GM12878 (cell line): ENCODE data around the gene WSCD1. TPM values are rescaled to one million over a fixed set of nuclear protein-coding genes. Genes with fewer than 3 reads are reported as not detected.

ENCODE experiments used
- ATAC-seq: fragments of 200-7000 bp; cut with Tn5 transposase; 3 replicates; pipeline ENCODE4 v1.9.1; 2020; ENCODE audit warnings: mild to moderate bottlenecking, moderate library complexity
- BruUV-seq: library from RNA; stranded (reverse); fragments of 400-500 nt; replicated peaks from 2 replicates; lab custom pipeline; 2021; lab: Mats Ljungman, UMichigan
- CTCF ChIA-PET: fragments of 300-600 bp; sonication (Branson Sonifier 250); formaldehyde crosslinking; extraction: SDS; loops from one replicate; lab custom pipeline; 2021; ENCODE audit warnings: inconsistent platforms; lab: Yijun Ruan, JAX
- POLR2A ChIA-PET: fragments of 350-600 bp; formaldehyde crosslinking; extraction: SDS; loops from one replicate; lab custom pipeline; 2021; ENCODE audit warnings: inconsistent platforms; lab: Charles Lee
- RAD21 ChIA-PET: fragments of 300-600 bp; sonication (Branson Sonifier 250); formaldehyde crosslinking; loops from one replicate; lab custom pipeline; 2023; ENCODE audit warnings: antibody characterized with exemption; ENCODE audit not compliant: unreplicated experiment; lab: Charles Lee
- SMC1A ChIA-PET: fragments of 300-600 bp; sonication (Branson Sonifier 250); formaldehyde crosslinking; loops from one replicate; lab custom pipeline; 2023; ENCODE audit not compliant: unreplicated experiment, uncharacterized antibody; lab: Charles Lee
- DNase-seq: peaks from one replicate; pipeline ENCODE4 v3.0.0-alpha.2; 2011; ENCODE audit warnings: low read depth, low spot score
- FAIRE-seq: peaks from 3 replicates; lab custom pipeline; 2011; peaks lifted over from hg19 to GRCh38; lab: Jason Lieb, UNC
- H2AFZ ChIP-seq: 2 replicates; pipeline ENCODE4 v1.6.0; 2011; ENCODE audit warnings: low read depth, low read length, control low read depth; ENCODE audit not compliant: control insufficient read depth
- H3K27ac ChIP-seq: 2 replicates; pipeline ENCODE4 v1.5.1; 2011; ENCODE audit warnings: control low read depth; ENCODE audit not compliant: control insufficient read depth, insufficient read depth
- H3K27me3 ChIP-seq, 2 experiments: replicated peaks in 1 of 2; 2 replicates each; pipeline versions ENCODE4 v1.6.0 to v1.6.1; 2011; ENCODE audit warnings: low read length in 1 of 2; ENCODE audit not compliant: control insufficient read depth in 2 of 2, insufficient read depth in 2 of 2
- H3K36me3 ChIP-seq, 2 experiments: 2 replicates each; pipeline ENCODE4 v1.5.1; 2011; ENCODE audit warnings: low read length in 1 of 2; ENCODE audit not compliant: control insufficient read depth in 2 of 2, insufficient read depth in 2 of 2
- H3K4me1 ChIP-seq: 2 replicates; pipeline ENCODE4 v1.6.1; 2011; ENCODE audit warnings: mild to moderate bottlenecking, low read length, moderate library complexity, mixed read lengths; ENCODE audit not compliant: control insufficient read depth, insufficient read depth
- H3K4me2 ChIP-seq: 2 replicates; pipeline ENCODE4 v1.6.0; 2011; ENCODE audit warnings: control low read depth; ENCODE audit not compliant: control insufficient read depth, insufficient read depth
- H3K4me3 ChIP-seq: fragments of 200-600 bp; sonication (generic); 2 replicates; pipeline ENCODE4 v1.5.1; 2016
- H3K79me2 ChIP-seq: 2 replicates; pipeline ENCODE4 v1.6.0; 2011; ENCODE audit warnings: low read length; ENCODE audit not compliant: control insufficient read depth, insufficient read depth
- H3K9ac ChIP-seq: 2 replicates; pipeline ENCODE4 v1.8.0; 2011; ENCODE audit warnings: low read length, control low read depth, mixed read lengths; ENCODE audit not compliant: control insufficient read depth, insufficient read depth
- H3K9me3 ChIP-seq: replicated peaks from 3 replicates; pipeline ENCODE4 v1.5.1; 2011; ENCODE audit warnings: mild to moderate bottlenecking, low read length; ENCODE audit not compliant: control insufficient read depth, insufficient read depth
- H4K20me1 ChIP-seq: 2 replicates; pipeline ENCODE4 v1.6.0; 2011; ENCODE audit not compliant: control insufficient read depth, insufficient read depth
- ASH2L ChIP-seq: fragments of 300-600, 200-600 bp; sonication (generic); IDR thresholded peaks from 2 replicates; pipeline ENCODE4 v1.6.1; 2017; ENCODE audit warnings: low read depth, mild to moderate bottlenecking, borderline replicate concordance
- BCLAF1 ChIP-seq: fragments of 450-650 bp; IDR thresholded peaks from 2 replicates; pipeline ENCODE4 v1.6.1; 2017; ENCODE audit warnings: antibody characterized with exemption, mild to moderate bottlenecking, moderate library complexity
- BMI1 ChIP-seq: fragments of 450-650 bp; IDR thresholded peaks from 2 replicates; pipeline ENCODE4 v1.6.1; 2016; ENCODE audit warnings: mild to moderate bottlenecking, moderate library complexity, borderline replicate concordance
- ELK1 ChIP-seq: IDR thresholded peaks from 2 replicates; pipeline ENCODE4 v1.6.1; 2012; ENCODE audit warnings: low read depth, low read length, improper control_type of control experiment
- MYB ChIP-seq: fragments of 150-350 bp; IDR thresholded peaks from 2 replicates; pipeline ENCODE4 v1.6.1; 2014; ENCODE audit warnings: mild to moderate bottlenecking, low read depth, low read length, borderline replicate concordance
- NKRF ChIP-seq: fragments of 450-650 bp; conservative IDR thresholded peaks from 2 replicates; pipeline ENCODE4 v1.6.1; 2017; ENCODE audit warnings: mild to moderate bottlenecking, moderate library complexity
- RAD51 ChIP-seq: fragments of 450-650 bp; IDR thresholded peaks from 2 replicates; pipeline ENCODE4 v1.6.1; 2016; ENCODE audit warnings: moderate library complexity, mild to moderate bottlenecking, inconsistent platforms
- TCF12 ChIP-seq: IDR thresholded peaks from 2 replicates; pipeline ENCODE4 v1.6.1; 2011; ENCODE audit warnings: low read depth, mild to moderate bottlenecking, low read length
- ZNF207 ChIP-seq: fragments of 450-650 bp; IDR thresholded peaks from 2 replicates; pipeline ENCODE4 v1.6.1; 2014; ENCODE audit warnings: antibody characterized with exemption, mild to moderate bottlenecking, borderline replicate concordance
- WGBS: methylation state at CpG from one replicate; pipeline ENCODE4 v1.1.6; 2016; ENCODE audit warnings: low lambda C conversion rate; ENCODE audit not compliant: insufficient replicate concordance, insufficient coverage; ENCODE audit errors: missing lambda C conversion rate; 5-methylcytosine and 5-hydroxymethylcytosine counted together
- in situ Hi-C: fragments of 300-500 bp; cut with MboI; formaldehyde crosslinking; loops from 9 replicates; pipeline ENCODE4 v1.14.3; 2018; ENCODE audit warnings: mixed read lengths
- intact Hi-C: fragments of 100-400 bp; cut with micrococcal nuclease; formaldehyde crosslinking; loops from one replicate; pipeline ENCODE4 v1.14.2; 2022; ENCODE audit not compliant: unreplicated experiment
- polyA plus RNA-seq, 11 experiments: library from polyadenylated mRNA; depleted of rRNA in 4 of 11; unstranded in 6 of 11; stranded (reverse) in 5 of 11; fragments of >200 nt; fragmentation: Nextera tagmentation in 4 of 11; fragmentation: Illumina TruSeq in 1 of 11; extraction: Ambion mirVana in 4 of 11; extraction: Trizol in 1 of 11; gene quantifications; 1 replicate in 1 of 11; 2 replicates in 10 of 11; pipeline versions ENCODE4 v1.2.1 to v1.2.3, GENCODE V29; 2011 to 2016; ENCODE audit warnings: inconsistent platforms in 2 of 11, missing spikeins in 2 of 11, low read depth in 1 of 11
- total RNA-seq, 4 experiments: library from RNA; depleted of rRNA in 3 of 4; stranded (reverse); fragments of >200 nt in 3 of 4; fragmentation: Illumina TruSeq in 1 of 4; extraction: Trizol in 1 of 4; gene quantifications; 2 replicates each; pipeline versions ENCODE4 v1.2.1 to v1.2.3, GENCODE V29; 2013 to 2021
- TF ChIP-seq, protein P1 (sequence below): fragments of 450-650 bp; IDR thresholded peaks from 2 replicates; pipeline ENCODE4 v1.6.1; 2018; ENCODE audit warnings: mild to moderate bottlenecking, low read depth, moderate library complexity; ENCODE audit not compliant: partially characterized antibody
- TF ChIP-seq, protein P2 (sequence below): fragments of 450-650 bp; IDR thresholded peaks from 2 replicates; pipeline ENCODE4 v1.6.1; 2016; ENCODE audit warnings: mild to moderate bottlenecking

Gene WSCD1
- total and polyA plus RNA-seq, 10 of the 15 experiments (the other 5 are each of a cell fraction or from before 2014, with no cell fraction given) = 0.01 to 0.16 TPM; not detected in 8

GRCh38 chr17:6106212-6106611 lies 36.0 kb downstream of the WSCD1 start:
- no peak for DNase-seq
- in situ Hi-C loops = no loop called here
- no peak for TF ChIP-seq BMI1
- TF ChIP-seq, protein P1, sequence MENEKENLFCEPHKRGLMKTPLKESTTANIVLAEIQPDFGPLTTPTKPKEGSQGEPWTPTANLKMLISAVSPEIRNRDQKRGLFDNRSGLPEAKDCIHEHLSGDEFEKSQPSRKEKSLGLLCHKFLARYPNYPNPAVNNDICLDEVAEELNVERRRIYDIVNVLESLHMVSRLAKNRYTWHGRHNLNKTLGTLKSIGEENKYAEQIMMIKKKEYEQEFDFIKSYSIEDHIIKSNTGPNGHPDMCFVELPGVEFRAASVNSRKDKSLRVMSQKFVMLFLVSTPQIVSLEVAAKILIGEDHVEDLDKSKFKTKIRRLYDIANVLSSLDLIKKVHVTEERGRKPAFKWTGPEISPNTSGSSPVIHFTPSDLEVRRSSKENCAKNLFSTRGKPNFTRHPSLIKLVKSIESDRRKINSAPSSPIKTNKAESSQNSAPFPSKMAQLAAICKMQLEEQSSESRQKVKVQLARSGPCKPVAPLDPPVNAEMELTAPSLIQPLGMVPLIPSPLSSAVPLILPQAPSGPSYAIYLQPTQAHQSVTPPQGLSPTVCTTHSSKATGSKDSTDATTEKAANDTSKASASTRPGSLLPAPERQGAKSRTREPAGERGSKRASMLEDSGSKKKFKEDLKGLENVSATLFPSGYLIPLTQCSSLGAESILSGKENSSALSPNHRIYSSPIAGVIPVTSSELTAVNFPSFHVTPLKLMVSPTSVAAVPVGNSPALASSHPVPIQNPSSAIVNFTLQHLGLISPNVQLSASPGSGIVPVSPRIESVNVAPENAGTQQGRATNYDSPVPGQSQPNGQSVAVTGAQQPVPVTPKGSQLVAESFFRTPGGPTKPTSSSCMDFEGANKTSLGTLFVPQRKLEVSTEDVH = no peak
- TF ChIP-seq ELK1 = no peak
- no peak for TF ChIP-seq BCLAF1
- no peak for TF ChIP-seq ZNF207
- TF ChIP-seq TCF12 = no peak
- TF ChIP-seq, protein P2, sequence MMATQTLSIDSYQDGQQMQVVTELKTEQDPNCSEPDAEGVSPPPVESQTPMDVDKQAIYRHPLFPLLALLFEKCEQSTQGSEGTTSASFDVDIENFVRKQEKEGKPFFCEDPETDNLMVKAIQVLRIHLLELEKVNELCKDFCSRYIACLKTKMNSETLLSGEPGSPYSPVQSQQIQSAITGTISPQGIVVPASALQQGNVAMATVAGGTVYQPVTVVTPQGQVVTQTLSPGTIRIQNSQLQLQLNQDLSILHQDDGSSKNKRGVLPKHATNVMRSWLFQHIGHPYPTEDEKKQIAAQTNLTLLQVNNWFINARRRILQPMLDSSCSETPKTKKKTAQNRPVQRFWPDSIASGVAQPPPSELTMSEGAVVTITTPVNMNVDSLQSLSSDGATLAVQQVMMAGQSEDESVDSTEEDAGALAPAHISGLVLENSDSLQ = no peak
- no peak for TF ChIP-seq NKRF
- TF ChIP-seq RAD51 = no peak
- no peak for TF ChIP-seq ASH2L
- TF ChIP-seq MYB = no peak
- TF ChIP-seq, all 136 proteins: peak for 0
- Histone ChIP-seq H3K27ac (no peak overlapping the region), H3K27me3 (no peaks in the 10 kb centered on the region; a peak in 1 of 4 replicates), H4K20me1 (no peaks in the 10 kb centered on the region), H3K4me1 (peaks cover 14% of the 10 kb centered on the region), H3K36me3 (no peaks in the 10 kb centered on the region), H3K4me3 (no peak overlapping the region), H2AFZ (no peak overlapping the region), H3K79me2 (no peaks in the 10 kb centered on the region), H3K4me2 (no peak overlapping the region), H3K9me3 (no peaks in the 10 kb centered on the region), H3K9ac (no peak overlapping the region)
- no peak for FAIRE-seq
- ChIA-PET SMC1A (no interaction called here), POLR2A (no interaction called here), CTCF (no interaction called here), RAD21 (no interaction called here)
- intact Hi-C loops = no loop called here
- BruUV-seq = no TSS peak
- WGBS = 0% methylated on average over 2 of the region's 2 CpGs
- no peak for ATAC-seq
